Testis (tissue), 2 donors: Measurements from ENCODE around the gene PRG2.

ENCODE experiments used
- POLR2A ChIP-seq: fragments of 450-650 bp; IDR thresholded peaks from one replicate; pipeline ENCODE4 v1.6.1; 2017; ENCODE audit warnings: antibody characterized with exemption, mild to moderate bottlenecking, moderate library complexity
- TF ChIP-seq, protein P1 (sequence below), 3 experiments: fragments of 450-650 bp in 2 of 3; fragments of 200-600 bp in 1 of 3; sonication (generic) in 1 of 3; IDR thresholded peaks; one replicate each; pipeline ENCODE4 v1.5.1; 2016 to 2019; ENCODE audit warnings: antibody characterized with exemption in 3 of 3, mild to moderate bottlenecking in 2 of 3, moderate library complexity in 1 of 3

DNA sequence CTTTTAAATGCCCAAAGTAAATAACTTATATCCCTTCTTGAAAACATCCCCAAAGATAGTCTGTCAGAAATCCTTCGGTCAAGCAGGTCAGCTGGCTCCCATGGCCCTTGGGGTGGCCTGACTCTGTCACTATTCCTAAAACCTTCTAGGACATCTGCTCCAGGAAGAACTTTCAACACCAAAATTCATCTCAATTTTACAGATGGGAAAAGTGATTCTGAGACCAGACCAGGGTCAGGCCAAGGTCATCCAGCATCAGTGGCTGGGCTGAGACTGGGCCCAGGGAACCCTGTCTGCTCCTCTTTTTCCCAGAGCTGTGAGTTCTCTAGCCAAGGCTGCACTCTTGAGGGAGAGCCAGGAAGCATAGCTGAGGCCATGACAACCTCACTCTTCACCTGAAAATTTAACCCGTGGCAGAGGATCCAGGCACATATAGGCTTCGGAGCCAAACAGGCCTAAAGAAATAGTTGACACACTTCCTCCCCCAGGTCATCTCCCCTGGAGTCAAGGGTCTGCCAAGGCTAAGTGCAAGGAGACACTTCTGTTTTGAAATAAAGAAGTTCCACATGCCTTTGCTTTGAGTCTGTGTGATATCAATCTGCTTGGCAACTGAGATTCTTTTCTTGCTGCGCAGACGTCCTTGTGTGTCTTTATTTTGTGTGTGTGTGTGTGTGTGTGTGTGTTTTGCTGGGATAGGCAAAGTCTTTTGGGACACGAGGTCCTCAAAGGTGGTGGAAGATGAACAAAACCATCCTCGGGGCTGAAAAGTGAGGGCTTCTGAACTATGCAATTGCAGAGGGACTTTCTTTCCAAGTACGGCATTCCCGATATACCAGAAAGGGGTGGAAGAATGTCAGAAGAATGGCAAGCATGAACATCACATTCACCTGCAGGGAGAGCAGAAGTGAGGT is 16.8 kb upstream of the PRG2 start:
- TF ChIP-seq, protein P1, sequence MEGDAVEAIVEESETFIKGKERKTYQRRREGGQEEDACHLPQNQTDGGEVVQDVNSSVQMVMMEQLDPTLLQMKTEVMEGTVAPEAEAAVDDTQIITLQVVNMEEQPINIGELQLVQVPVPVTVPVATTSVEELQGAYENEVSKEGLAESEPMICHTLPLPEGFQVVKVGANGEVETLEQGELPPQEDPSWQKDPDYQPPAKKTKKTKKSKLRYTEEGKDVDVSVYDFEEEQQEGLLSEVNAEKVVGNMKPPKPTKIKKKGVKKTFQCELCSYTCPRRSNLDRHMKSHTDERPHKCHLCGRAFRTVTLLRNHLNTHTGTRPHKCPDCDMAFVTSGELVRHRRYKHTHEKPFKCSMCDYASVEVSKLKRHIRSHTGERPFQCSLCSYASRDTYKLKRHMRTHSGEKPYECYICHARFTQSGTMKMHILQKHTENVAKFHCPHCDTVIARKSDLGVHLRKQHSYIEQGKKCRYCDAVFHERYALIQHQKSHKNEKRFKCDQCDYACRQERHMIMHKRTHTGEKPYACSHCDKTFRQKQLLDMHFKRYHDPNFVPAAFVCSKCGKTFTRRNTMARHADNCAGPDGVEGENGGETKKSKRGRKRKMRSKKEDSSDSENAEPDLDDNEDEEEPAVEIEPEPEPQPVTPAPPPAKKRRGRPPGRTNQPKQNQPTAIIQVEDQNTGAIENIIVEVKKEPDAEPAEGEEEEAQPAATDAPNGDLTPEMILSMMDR (IDR thresholded peaks at IDR 0.05) = no peak
- no peak for TF ChIP-seq POLR2A
